Stimulated activated CD4-positive, alpha-beta T cell treated with anti-CD3 and anti-CD28 coated beads, Interleukin-15, amount 100 ng/mL, for 48 hours (primary cell): ENCODE measurements around the gene MAPK8IP3.
"Not testable (repeated sequence)": the region's sequence is repeated elsewhere in the genome, so short reads cannot be mapped to it uniquely, and the experiment has no call there.

Experiments used
- DNase-seq, 2 donors: peaks; one replicate each; pipeline ENCODE4 v3.0.0-alpha.2; 2020; ENCODE audit warnings: low read depth in 2 of 2

Gene MAPK8IP3

GRCh38 chr16:1786242-1787055 lies 80.5 kb downstream of the MAPK8IP3 start:
- DNase-seq, result no peak

- DNase-seq, result no peak
These were observed 81.0 kb downstream of the MAPK8IP3 start for GRCh38 chr16:1787056-1787321.

GRCh38 chr16:1787322-1788094 lies 81.5 kb downstream of the MAPK8IP3 start:
- no peak for DNase-seq

GRCh38 chr16:1788095-1788707 lies 82.2 kb downstream of the MAPK8IP3 start:
- DNase-seq, result no peak

- no peak for DNase-seq
These were observed 82.7 kb downstream of the MAPK8IP3 start for GRCh38 chr16:1788708-1789100.

- DNase-seq, result no peak
These were observed 83.6 kb downstream of the MAPK8IP3 start for GRCh38 chr16:1789643-1790045.

- no peak for DNase-seq
These were observed 84.2 kb downstream of the MAPK8IP3 start for GRCh38 chr16:1790261-1790610.

- DNase-seq, result no peak
These were observed 84.7 kb downstream of the MAPK8IP3 start for GRCh38 chr16:1790611-1791255.

GRCh38 chr16:1791256-1791942 lies 85.4 kb downstream of the MAPK8IP3 start:
- no peak for DNase-seq

GRCh38 chr16:1791943-1792812 lies 86.2 kb downstream of the MAPK8IP3 start:
- no peak for DNase-seq

GRCh38 chr16:1792836-1793577 lies 87.0 kb downstream of the MAPK8IP3 start:
- no peak for DNase-seq

GRCh38 chr16:1793578-1794220 lies 87.7 kb downstream of the MAPK8IP3 start, which contains the start of gene IGFALS:
TSS of gene IGFALS (minus strand) at chr16:1793705. CDS start at chr16:1793652, 53 bp downstream.
- DNase-seq, result no peak

GRCh38 chr16:1794221-1794871 lies 88.4 kb downstream of the MAPK8IP3 start:
- no peak for DNase-seq

GRCh38 chr16:1794908-1795666 lies 89.1 kb downstream of the MAPK8IP3 start:
- no peak for DNase-seq

GRCh38 chr16:1799263-1799662 lies 93.3 kb downstream of the MAPK8IP3 start:
- DNase-seq, result not testable (repeated sequence)

GRCh38 chr16:1800701-1801100 lies 94.7 kb downstream of the MAPK8IP3 start:
- no peak for DNase-seq

- no peak for DNase-seq
These were observed 101.6 kb downstream of the MAPK8IP3 start for GRCh38 chr16:1807626-1808025.

GRCh38 chr16:1808691-1809090 lies 102.7 kb downstream of the MAPK8IP3 start:
- no peak for DNase-seq
